A549 (cell line): ENCODE data around the gene KRT38. TPM values are rescaled to one million over a fixed set of nuclear protein-coding genes. Genes with fewer than 3 reads are reported as not detected.

ENCODE experiments used
- ATAC-seq, 2 experiments: fragments of 200-7000 bp in 1 of 2; fragments of >200 bp in 1 of 2; cut with Nextera tagmentation in 1 of 2; cut with Tn5 transposase in 1 of 2; 3 replicates each; pipeline versions ENCODE4 v1.8.0 to v1.9.1; 2018 to 2020; ENCODE audit warnings: mild to moderate bottlenecking in 1 of 2, moderate library complexity in 1 of 2
- CTCF ChIA-PET: fragments of 300-600 bp; sonication (Branson Sonifier 250); formaldehyde crosslinking; extraction: SDS; loops from one replicate; lab custom pipeline; 2021; ENCODE audit warnings: antibody characterized with exemption, inconsistent platforms; lab: Yijun Ruan, JAX
- POLR2A ChIA-PET: fragments of 350-600 bp; formaldehyde crosslinking; extraction: SDS; loops from one replicate; lab custom pipeline; 2021; ENCODE audit warnings: antibody characterized with exemption, inconsistent platforms; lab: Yijun Ruan, JAX
- DNase-seq, 2 experiments: peaks; one replicate each; pipeline versions ENCODE4 v3.0.0 to v3.0.0-alpha.2; 2011 to 2016; ENCODE audit warnings: low read depth in 1 of 2, low spot score in 1 of 2
- FAIRE-seq: peaks from 2 replicates; lab custom pipeline; 2011; peaks lifted over from hg19 to GRCh38; lab: Jason Lieb, UNC
- H3K27ac ChIP-seq, 2 experiments: fragments of >200 bp; sonication (Bioruptor Twin); formaldehyde crosslinking; 3 replicates each; pipeline ENCODE4 v1.5.1; 2016 to 2017
- H3K4me1 ChIP-seq: fragments of >200 bp; sonication (Bioruptor Twin); formaldehyde crosslinking; 3 replicates; pipeline ENCODE4 v1.6.1; 2016
- H3K4me2 ChIP-seq: fragments of >200 bp; sonication (Bioruptor Twin); formaldehyde crosslinking; 3 replicates; pipeline ENCODE4 v1.6.1; 2016
- H3K4me3 ChIP-seq: fragments of >200 bp; sonication (Bioruptor Twin); formaldehyde crosslinking; 3 replicates; pipeline ENCODE4 v1.5.1; 2016
- H3K9me3 ChIP-seq: fragments of >200 bp; sonication (Bioruptor Twin); formaldehyde crosslinking; 3 replicates; pipeline ENCODE4 v1.6.1; 2016
- CBX2 ChIP-seq: fragments of 200-600 bp; sonication (generic); IDR thresholded peaks from 2 replicates; pipeline ENCODE4 v1.6.1; 2016; ENCODE audit warnings: low read depth, mild to moderate bottlenecking, borderline replicate concordance
- CBX8 ChIP-seq: fragments of 200-600 bp; sonication (generic); IDR thresholded peaks from 2 replicates; pipeline ENCODE4 v1.6.1; 2016
- CHD2 ChIP-seq: fragments of 150-350 bp; IDR thresholded peaks from 2 replicates; pipeline ENCODE4 v1.6.1; 2014; ENCODE audit warnings: low read length; ENCODE audit not compliant: partially characterized antibody
- EHMT2 ChIP-seq: fragments of 200-600 bp; sonication (generic); IDR thresholded peaks from 2 replicates; pipeline ENCODE4 v1.6.1; 2016; ENCODE audit warnings: antibody characterized with exemption, low read depth, mild to moderate bottlenecking, moderate library complexity
- ESRRA ChIP-seq: fragments of 150-350 bp; IDR thresholded peaks from 2 replicates; pipeline ENCODE4 v1.6.1; 2014; ENCODE audit warnings: mild to moderate bottlenecking, low read length, borderline replicate concordance
- FOXS1 ChIP-seq: fragments of 250-450 bp; sonication (Bioruptor Pico); IDR thresholded peaks from 2 replicates; pipeline ENCODE4 v1.5.0; 2020; ENCODE audit warnings: mild to moderate bottlenecking, moderate library complexity
- HEYL ChIP-seq: fragments of 250-450 bp; sonication (Bioruptor Pico); IDR thresholded peaks from 2 replicates; pipeline ENCODE4 v1.8.0; 2021; ENCODE audit warnings: mild to moderate bottlenecking, moderate library complexity
- HOXA7 ChIP-seq: fragments of 250-450 bp; sonication (Bioruptor Pico); IDR thresholded peaks from 2 replicates; pipeline ENCODE4 v1.5.0; 2020; ENCODE audit warnings: mild to moderate bottlenecking, moderate library complexity
- MYC ChIP-seq: IDR thresholded peaks from 2 replicates; pipeline ENCODE4 v1.6.1; 2012; ENCODE audit warnings: mild to moderate bottlenecking, inconsistent platforms, low read length, improper control_type of control experiment, borderline replicate concordance
- NFE2L2 ChIP-seq: fragments of 150-350 bp; conservative IDR thresholded peaks from 2 replicates; pipeline ENCODE4 v1.6.1; 2014; ENCODE audit warnings: low read length
- POLR2A ChIP-seq: IDR thresholded peaks from 2 replicates; pipeline ENCODE4 v1.6.1; 2012; ENCODE audit warnings: mild to moderate bottlenecking, low read length
- POLR2AphosphoS2 ChIP-seq: conservative IDR thresholded peaks from 2 replicates; pipeline ENCODE4 v1.6.1; 2012; ENCODE audit warnings: low read length, improper control_type of control experiment, inconsistent platforms
- RAD21 ChIP-seq, 2 experiments: fragments of >200 bp in 1 of 2; sonication (Bioruptor Twin) in 1 of 2; formaldehyde crosslinking in 1 of 2; IDR thresholded peaks in 1 of 2; conservative IDR thresholded peaks in 1 of 2; 2 replicates in 1 of 2; 3 replicates in 1 of 2; pipeline ENCODE4 v1.6.1; 2012 to 2018; ENCODE audit warnings: inconsistent platforms in 1 of 2
- RARB ChIP-seq: fragments of 250-450 bp; sonication (Bioruptor Pico); IDR thresholded peaks from 2 replicates; pipeline ENCODE4 v1.8.0; 2021; ENCODE audit warnings: mild to moderate bottlenecking, moderate library complexity
- RCOR1 ChIP-seq: fragments of 150-350 bp; IDR thresholded peaks from 2 replicates; pipeline ENCODE4 v1.6.1; 2014; ENCODE audit warnings: antibody characterized with exemption, low read length, low read depth
- ZC3H11A ChIP-seq: fragments of 450-650 bp; IDR thresholded peaks from 2 replicates; pipeline ENCODE4 v1.6.1; 2014; ENCODE audit warnings: antibody characterized with exemption, mild to moderate bottlenecking
- WGBS: methylation state at CpG from one replicate; pipeline ENCODE4 v1.1.6; 2017; ENCODE audit errors: missing lambda C conversion rate; 5-methylcytosine and 5-hydroxymethylcytosine counted together
- polyA plus RNA-seq, 4 experiments: library from polyadenylated mRNA; depleted of rRNA in 3 of 4; stranded (reverse); fragments of >200 nt; fragmentation: RNase III in 1 of 4; extraction: RNeasy Plus Mini Kit Qiagen cat#74134 plus additional on column Dnase treatment in 1 of 4; gene quantifications; 2 replicates in 3 of 4; 3 replicates in 1 of 4; pipeline ENCODE4 v1.2.3, GENCODE V29; 2011 to 2017
- TF ChIP-seq, protein P1 (sequence below): IDR thresholded peaks from 2 replicates; pipeline ENCODE4 v1.6.1; 2012
- TF ChIP-seq, protein P2 (sequence below): fragments of 450-650 bp; IDR thresholded peaks from 2 replicates; pipeline ENCODE4 v1.6.1; 2014; ENCODE audit warnings: antibody characterized with exemption
- TF ChIP-seq, protein P3 (sequence below): fragments of 150-350 bp; IDR thresholded peaks from 2 replicates; pipeline ENCODE4 v1.6.1; 2014; ENCODE audit warnings: low read depth, mild to moderate bottlenecking, low read length

Gene KRT38
- polyA plus RNA-seq, 2 of the 4 experiments (the other 2 are of a cell fraction), result not detected

DNA sequence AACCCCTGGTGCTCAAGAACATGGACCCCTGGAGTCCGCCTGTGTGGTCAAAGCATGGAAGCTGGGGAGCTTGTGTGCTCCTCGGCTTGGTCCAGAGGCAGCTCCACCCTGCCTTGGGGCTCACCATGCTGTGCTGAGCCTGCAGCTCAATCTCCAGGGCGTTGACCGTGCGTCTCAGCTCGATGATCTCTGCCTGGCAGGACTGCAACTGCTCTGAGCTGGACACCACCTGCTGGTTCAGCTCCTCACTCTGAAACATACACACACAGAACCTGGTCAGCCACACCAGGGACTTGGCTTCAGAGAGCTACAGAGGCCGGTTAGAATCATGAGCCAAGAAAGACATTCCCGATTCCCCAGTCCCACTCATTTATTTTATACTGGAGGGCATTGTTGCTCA, 37.5 kb upstream of the KRT38 start:
- no peak overlapping the region for H3K4me2 ChIP-seq
- H3K27ac ChIP-seq, result no peak overlapping the region
- no peaks in the 10 kb centered on the region for H3K9me3 ChIP-seq
- DNase-seq (no peak), ATAC-seq (no peak), FAIRE-seq (no peak)
- H3K4me1 ChIP-seq, result no peaks in the 10 kb centered on the region
- TF ChIP-seq MYC (no peak), CBX2 (no peak), EHMT2 (no peak), FOXS1 (CRISPR knock-in tag) (no peak), HEYL (no peak), RAD21 (conservative IDR thresholded peaks at IDR 0.05 in 1 of 2, IDR thresholded peaks at IDR 0.05 in 1 of 2) (no peak), HOXA7 (CRISPR knock-in tag) (no peak)
- TF ChIP-seq, protein P1, sequence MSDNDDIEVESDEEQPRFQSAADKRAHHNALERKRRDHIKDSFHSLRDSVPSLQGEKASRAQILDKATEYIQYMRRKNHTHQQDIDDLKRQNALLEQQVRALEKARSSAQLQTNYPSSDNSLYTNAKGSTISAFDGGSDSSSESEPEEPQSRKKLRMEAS, result no peak
- WGBS, result 80% methylated on average over 7 of the region's 8 CpGs
- POLR2A ChIA-PET, result no interaction called here
- H3K4me3 ChIP-seq, result no peak overlapping the region
- CTCF ChIA-PET, result interaction anchor here (0.8 to 3.8 kb wide), 6 partner anchors 9 to 184 kb away, joined by 3 to 20 read pairs (median 4); no protein-coding TSS in a partner anchor

DNA sequence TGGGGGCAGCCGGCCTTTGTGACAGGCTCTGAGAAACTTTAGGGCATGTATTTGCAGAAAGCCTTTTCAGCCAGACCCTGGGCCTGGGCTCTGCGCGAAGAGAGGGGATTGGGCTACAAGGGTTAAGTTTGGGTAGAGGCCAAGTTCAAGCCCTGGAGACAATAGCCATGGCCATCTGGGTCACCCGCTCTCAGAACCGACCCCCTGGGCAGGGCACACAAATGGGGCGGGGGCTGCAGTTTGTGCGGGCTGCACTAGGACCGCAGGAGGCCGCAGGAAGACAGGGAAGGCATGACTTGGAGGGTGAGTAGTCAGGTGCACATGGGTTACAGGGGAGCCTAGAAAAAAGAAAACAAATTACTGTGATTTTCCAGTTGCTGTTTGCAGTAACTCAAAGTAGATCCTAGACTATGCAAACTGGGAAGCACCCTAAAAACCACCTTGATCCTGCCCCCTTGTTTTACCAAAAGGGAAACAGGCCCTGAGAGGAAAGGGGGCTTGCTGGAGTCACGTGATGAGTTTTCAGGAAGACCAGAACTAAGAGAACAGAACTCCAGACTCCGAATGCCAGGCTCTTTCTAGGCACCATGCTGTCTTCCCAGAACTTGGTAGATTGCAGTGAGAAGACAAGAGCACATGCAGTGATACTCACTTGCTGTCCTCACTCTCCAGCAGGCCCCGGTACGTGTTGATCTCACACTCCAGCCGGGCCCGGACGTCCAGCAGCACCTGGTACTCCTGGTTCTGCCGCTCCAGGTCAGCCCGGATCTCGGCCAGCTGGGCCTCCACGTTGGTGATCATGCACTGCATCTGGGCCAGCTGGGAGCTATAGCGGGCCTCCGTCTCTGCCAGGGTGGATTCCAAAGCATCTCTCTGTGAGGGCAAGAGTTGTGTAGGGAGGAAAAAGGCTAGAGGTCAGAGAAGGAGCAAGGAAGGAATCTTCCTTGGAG, 36.4 kb upstream of the KRT38 start:
- CTCF ChIA-PET, result interaction anchor here (0.7 to 1.1 kb wide), 4 partner anchors 11 to 72 kb away, joined by 3 to 5 read pairs (median 3); no protein-coding TSS in a partner anchor
- no peak overlapping the region for H3K27ac ChIP-seq
- POLR2A ChIA-PET, result no interaction called here
- DNase-seq (no peak), ATAC-seq (no peak), FAIRE-seq (no peak)
- no peak overlapping the region for H3K4me3 ChIP-seq
- H3K9me3 ChIP-seq, result peaks cover 1% of the 10 kb centered on the region; the same call in 2 of the 3 replicates
- WGBS, result 81% methylated on average over 22 of the region's 22 CpGs
- H3K4me1 ChIP-seq, result no peaks in the 10 kb centered on the region
- H3K4me2 ChIP-seq, result no peak overlapping the region
- TF ChIP-seq ESRRA, result no peak
- TF ChIP-seq, all 56 proteins: peak for 0

DNA sequence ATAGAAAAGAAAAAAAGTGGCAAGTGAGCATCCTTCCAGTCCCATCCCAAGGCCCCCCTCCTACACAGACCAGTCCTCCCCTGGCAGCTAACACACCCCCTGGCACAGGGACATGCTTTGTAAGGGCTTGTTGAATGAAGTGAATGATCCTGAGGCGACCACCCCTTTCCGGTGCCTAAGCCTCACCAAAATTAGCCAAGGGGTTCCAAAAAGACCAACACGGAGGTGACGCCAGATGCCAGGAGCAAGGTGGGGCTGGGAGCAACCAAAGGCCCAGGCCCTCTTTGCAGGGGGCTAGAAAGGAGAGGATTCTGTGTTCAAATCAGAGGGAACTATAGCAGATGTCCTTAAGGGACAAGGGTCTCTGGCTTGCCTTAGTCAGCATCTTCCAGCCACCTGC, 34.6 kb upstream of the KRT38 start:
- no peak overlapping the region for H3K27ac ChIP-seq
- DNase-seq (no peak), ATAC-seq (no peak), FAIRE-seq (no peak)
- no peak overlapping the region for H3K4me3 ChIP-seq
- peaks cover 9% of the 10 kb centered on the region; the same call in 2 of the 3 replicates for H3K9me3 ChIP-seq
- ChIA-PET POLR2A (no interaction called here), CTCF (interaction anchor here (0.8 to 1.6 kb wide), 5 partner anchors 9 to 83 kb away, joined by 3 to 6 read pairs (median 3); no protein-coding TSS in a partner anchor)
- no peaks in the 10 kb centered on the region for H3K4me1 ChIP-seq
- no peak for TF ChIP-seq CBX8
- no peak for TF ChIP-seq POLR2AphosphoS2
- no peak for TF ChIP-seq POLR2A
- TF ChIP-seq RARB, result no peak
- TF ChIP-seq NFE2L2, result no peak
- TF ChIP-seq ZC3H11A, result no peak
- TF ChIP-seq RCOR1, result no peak
- TF ChIP-seq CHD2, result no peak
- TF ChIP-seq RAD21 (conservative IDR thresholded peaks at IDR 0.05 in 1 of 2, IDR thresholded peaks at IDR 0.05 in 1 of 2), result no peak
- TF ChIP-seq, protein P2, sequence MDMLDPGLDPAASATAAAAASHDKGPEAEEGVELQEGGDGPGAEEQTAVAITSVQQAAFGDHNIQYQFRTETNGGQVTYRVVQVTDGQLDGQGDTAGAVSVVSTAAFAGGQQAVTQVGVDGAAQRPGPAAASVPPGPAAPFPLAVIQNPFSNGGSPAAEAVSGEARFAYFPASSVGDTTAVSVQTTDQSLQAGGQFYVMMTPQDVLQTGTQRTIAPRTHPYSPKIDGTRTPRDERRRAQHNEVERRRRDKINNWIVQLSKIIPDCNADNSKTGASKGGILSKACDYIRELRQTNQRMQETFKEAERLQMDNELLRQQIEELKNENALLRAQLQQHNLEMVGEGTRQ, result no peak
- TF ChIP-seq CBX2, result no peak
- TF ChIP-seq, protein P3, sequence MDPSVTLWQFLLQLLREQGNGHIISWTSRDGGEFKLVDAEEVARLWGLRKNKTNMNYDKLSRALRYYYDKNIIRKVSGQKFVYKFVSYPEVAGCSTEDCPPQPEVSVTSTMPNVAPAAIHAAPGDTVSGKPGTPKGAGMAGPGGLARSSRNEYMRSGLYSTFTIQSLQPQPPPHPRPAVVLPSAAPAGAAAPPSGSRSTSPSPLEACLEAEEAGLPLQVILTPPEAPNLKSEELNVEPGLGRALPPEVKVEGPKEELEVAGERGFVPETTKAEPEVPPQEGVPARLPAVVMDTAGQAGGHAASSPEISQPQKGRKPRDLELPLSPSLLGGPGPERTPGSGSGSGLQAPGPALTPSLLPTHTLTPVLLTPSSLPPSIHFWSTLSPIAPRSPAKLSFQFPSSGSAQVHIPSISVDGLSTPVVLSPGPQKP, result no peak
- H3K4me2 ChIP-seq, result no peak overlapping the region
- 91% methylated on average over 4 of the region's 4 CpGs for WGBS
